Measurements from ENCODE around the gene CPNE7.

CPNE7 gene

DNA sequence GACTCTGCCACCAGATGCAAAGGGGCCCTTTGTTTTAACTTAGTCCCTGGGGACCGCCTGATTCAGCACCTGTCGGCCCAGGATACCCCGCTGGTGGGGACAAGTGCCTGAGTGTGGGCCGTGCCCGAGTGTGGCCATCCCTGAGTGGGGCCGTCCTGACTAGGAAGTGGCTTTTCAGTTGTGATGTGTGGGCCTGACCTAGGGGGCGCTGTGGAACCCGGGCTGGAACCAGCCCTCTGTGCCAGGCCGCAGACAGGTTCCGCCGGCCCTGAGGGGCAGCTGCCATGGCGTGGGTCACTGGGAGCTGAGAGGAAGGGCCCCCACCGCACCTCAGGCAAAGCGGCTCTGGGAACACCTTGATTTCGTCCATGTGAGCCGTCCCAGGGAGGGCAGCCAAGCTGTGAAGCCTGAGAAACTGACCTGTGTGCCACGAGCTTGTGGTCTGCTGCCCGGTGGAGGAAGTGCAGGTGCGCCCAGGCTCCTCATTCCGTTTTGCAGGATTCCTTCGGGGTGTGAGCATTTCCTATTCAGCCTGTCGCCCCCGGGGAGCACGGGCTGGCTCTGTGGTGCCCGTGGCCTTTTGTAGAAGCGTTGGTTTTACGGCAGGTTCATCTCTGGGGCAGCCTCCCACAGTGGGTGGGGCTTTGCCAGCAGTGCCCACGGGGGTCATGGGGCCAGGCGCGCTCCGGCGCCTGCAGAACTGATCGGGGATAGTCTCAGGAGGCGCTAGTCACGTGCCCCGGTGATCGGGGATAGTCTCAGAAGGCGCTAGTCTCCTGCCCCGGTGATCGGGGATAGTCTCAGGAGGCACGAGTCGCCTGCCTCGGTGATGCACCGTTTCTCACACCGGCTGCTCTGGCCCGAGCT lies 9.8 kb upstream of the CPNE7 start (continued):
- TF ChIP-seq, protein P1, sequence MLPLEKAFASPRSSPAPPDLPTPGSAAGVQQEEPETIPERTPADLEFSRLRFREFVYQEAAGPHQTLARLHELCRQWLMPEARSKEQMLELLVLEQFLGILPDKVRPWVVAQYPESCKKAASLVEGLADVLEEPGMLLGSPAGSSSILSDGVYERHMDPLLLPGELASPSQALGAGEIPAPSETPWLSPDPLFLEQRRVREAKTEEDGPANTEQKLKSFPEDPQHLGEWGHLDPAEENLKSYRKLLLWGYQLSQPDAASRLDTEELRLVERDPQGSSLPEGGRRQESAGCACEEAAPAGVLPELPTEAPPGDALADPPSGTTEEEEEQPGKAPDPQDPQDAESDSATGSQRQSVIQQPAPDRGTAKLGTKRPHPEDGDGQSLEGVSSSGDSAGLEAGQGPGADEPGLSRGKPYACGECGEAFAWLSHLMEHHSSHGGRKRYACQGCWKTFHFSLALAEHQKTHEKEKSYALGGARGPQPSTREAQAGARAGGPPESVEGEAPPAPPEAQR (tag by site-specific recombination; IDR thresholded peaks at IDR 0.05) = 0 out of 2 replicates have a peak, but pooled peaks have one; percentile 63
- TF ChIP-seq ZNF311 (tag by site-specific recombination; IDR thresholded peaks at IDR 0.05; ENCODE audit: borderline replicate concordance) (no peak), ZNF768 (tag by site-specific recombination; IDR thresholded peaks at IDR 0.05) (0 out of 2 replicates have a peak, but pooled peaks have one; percentile 20), ZNF132 (tag by site-specific recombination; IDR thresholded peaks at IDR 0.05; ENCODE audit: borderline replicate concordance) (no peak), ZNF501 (tag by site-specific recombination; IDR thresholded peaks at IDR 0.05) (peak; percentile 73; the same call in 1 of the 2 replicates), ZBTB48 (tag by site-specific recombination; IDR thresholded peaks at IDR 0.05) (peak; percentile 28; the same call in 1 of the 2 replicates), ZSCAN23 (tag by site-specific recombination; IDR thresholded peaks at IDR 0.05) (no peak), ZNF747 (tag by site-specific recombination; IDR thresholded peaks at IDR 0.05) (no peak), ZNF558 (tag by site-specific recombination; IDR thresholded peaks at IDR 0.05) (no peak), WT1 (tag by site-specific recombination; IDR thresholded peaks at IDR 0.05) (no peak; the same call in 1 of the 2 replicates), HOXA7 (CRISPR knock-in tag; IDR thresholded peaks at IDR 0.05; ENCODE audit: borderline replicate concordance) (no peak), REPIN1 (tag by site-specific recombination; IDR thresholded peaks at IDR 0.05; ENCODE audit: low read depth) (no peak), KLF1 (tag by site-specific recombination; IDR thresholded peaks at IDR 0.05) (no peak), ZFP41 (tag by site-specific recombination; IDR thresholded peaks at IDR 0.05; ENCODE audit: borderline replicate concordance) (no peak), BCL11A (tag by site-specific recombination; IDR thresholded peaks at IDR 0.05; ENCODE audit: low read depth) (peak; percentile 53), ZNF660 (tag by site-specific recombination; IDR thresholded peaks at IDR 0.05) (peak; percentile 64), HOXD13 (CRISPR knock-in tag; IDR thresholded peaks at IDR 0.05; ENCODE audit: borderline replicate concordance) (peak; percentile 77; the same call in 1 of the 2 replicates), TCF7L2 (IDR thresholded peaks at IDR 0.05; ENCODE audit: borderline replicate concordance, low read depth, low read length) (no peak), SCRT2 (tag by site-specific recombination; IDR thresholded peaks at IDR 0.05) (peak; percentile 66), ZNF292 (tag by site-specific recombination; IDR thresholded peaks at IDR 0.05; ENCODE audit: borderline replicate concordance, low read depth) (no peak)
- TF ChIP-seq, protein P2, sequence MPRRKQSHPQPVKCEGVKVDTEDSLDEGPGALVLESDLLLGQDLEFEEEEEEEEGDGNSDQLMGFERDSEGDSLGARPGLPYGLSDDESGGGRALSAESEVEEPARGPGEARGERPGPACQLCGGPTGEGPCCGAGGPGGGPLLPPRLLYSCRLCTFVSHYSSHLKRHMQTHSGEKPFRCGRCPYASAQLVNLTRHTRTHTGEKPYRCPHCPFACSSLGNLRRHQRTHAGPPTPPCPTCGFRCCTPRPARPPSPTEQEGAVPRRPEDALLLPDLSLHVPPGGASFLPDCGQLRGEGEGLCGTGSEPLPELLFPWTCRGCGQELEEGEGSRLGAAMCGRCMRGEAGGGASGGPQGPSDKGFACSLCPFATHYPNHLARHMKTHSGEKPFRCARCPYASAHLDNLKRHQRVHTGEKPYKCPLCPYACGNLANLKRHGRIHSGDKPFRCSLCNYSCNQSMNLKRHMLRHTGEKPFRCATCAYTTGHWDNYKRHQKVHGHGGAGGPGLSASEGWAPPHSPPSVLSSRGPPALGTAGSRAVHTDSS (tag by site-specific recombination; IDR thresholded peaks at IDR 0.05) = no peak
- TF ChIP-seq, protein P3, sequence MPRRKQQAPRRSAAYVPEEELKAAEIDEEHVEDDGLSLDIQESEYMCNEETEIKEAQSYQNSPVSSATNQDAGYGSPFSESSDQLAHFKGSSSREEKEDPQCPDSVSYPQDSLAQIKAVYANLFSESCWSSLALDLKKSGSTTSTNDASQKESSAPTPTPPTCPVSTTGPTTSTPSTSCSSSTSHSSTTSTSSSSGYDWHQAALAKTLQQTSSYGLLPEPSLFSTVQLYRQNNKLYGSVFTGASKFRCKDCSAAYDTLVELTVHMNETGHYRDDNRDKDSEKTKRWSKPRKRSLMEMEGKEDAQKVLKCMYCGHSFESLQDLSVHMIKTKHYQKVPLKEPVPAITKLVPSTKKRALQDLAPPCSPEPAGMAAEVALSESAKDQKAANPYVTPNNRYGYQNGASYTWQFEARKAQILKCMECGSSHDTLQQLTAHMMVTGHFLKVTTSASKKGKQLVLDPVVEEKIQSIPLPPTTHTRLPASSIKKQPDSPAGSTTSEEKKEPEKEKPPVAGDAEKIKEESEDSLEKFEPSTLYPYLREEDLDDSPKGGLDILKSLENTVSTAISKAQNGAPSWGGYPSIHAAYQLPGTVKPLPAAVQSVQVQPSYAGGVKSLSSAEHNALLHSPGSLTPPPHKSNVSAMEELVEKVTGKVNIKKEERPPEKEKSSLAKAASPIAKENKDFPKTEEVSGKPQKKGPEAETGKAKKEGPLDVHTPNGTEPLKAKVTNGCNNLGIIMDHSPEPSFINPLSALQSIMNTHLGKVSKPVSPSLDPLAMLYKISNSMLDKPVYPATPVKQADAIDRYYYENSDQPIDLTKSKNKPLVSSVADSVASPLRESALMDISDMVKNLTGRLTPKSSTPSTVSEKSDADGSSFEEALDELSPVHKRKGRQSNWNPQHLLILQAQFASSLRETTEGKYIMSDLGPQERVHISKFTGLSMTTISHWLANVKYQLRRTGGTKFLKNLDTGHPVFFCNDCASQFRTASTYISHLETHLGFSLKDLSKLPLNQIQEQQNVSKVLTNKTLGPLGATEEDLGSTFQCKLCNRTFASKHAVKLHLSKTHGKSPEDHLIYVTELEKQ (tag by site-specific recombination; IDR thresholded peaks at IDR 0.05; ENCODE audit: borderline replicate concordance) = no peak
- TF ChIP-seq, protein P4, sequence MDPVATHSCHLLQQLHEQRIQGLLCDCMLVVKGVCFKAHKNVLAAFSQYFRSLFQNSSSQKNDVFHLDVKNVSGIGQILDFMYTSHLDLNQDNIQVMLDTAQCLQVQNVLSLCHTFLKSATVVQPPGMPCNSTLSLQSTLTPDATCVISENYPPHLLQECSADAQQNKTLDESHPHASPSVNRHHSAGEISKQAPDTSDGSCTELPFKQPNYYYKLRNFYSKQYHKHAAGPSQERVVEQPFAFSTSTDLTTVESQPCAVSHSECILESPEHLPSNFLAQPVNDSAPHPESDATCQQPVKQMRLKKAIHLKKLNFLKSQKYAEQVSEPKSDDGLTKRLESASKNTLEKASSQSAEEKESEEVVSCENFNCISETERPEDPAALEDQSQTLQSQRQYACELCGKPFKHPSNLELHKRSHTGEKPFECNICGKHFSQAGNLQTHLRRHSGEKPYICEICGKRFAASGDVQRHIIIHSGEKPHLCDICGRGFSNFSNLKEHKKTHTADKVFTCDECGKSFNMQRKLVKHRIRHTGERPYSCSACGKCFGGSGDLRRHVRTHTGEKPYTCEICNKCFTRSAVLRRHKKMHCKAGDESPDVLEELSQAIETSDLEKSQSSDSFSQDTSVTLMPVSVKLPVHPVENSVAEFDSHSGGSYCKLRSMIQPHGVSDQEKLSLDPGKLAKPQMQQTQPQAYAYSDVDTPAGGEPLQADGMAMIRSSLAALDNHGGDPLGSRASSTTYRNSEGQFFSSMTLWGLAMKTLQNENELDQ (tag by site-specific recombination; IDR thresholded peaks at IDR 0.05; ENCODE audit: low read depth) = no peak
- TF ChIP-seq, protein P5, sequence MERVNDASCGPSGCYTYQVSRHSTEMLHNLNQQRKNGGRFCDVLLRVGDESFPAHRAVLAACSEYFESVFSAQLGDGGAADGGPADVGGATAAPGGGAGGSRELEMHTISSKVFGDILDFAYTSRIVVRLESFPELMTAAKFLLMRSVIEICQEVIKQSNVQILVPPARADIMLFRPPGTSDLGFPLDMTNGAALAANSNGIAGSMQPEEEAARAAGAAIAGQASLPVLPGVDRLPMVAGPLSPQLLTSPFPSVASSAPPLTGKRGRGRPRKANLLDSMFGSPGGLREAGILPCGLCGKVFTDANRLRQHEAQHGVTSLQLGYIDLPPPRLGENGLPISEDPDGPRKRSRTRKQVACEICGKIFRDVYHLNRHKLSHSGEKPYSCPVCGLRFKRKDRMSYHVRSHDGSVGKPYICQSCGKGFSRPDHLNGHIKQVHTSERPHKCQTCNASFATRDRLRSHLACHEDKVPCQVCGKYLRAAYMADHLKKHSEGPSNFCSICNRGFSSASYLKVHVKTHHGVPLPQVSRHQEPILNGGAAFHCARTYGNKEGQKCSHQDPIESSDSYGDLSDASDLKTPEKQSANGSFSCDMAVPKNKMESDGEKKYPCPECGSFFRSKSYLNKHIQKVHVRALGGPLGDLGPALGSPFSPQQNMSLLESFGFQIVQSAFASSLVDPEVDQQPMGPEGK (tag by site-specific recombination; IDR thresholded peaks at IDR 0.05) = peak; percentile 92
- TF ChIP-seq, protein P6, sequence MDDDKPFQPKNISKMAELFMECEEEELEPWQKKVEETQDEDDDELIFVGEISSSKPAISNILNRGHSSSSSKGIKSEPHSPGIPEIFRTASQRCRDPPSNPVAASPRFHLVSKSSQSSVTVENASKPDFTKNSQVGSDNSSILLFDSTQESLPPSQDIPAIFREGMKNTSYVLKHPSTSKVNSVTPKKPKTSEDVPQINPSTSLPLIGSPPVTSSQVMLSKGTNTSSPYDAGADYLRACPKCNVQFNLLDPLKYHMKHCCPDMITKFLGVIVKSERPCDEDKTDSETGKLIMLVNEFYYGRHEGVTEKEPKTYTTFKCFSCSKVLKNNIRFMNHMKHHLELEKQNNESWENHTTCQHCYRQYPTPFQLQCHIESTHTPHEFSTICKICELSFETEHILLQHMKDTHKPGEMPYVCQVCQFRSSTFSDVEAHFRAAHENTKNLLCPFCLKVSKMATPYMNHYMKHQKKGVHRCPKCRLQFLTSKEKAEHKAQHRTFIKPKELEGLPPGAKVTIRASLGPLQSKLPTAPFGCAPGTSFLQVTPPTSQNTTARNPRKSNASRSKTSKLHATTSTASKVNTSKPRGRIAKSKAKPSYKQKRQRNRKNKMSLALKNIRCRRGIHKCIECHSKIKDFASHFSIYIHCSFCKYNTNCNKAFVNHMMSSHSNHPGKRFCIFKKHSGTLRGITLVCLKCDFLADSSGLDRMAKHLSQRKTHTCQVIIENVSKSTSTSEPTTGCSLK (tag by site-specific recombination; IDR thresholded peaks at IDR 0.05) = no peak

All from HEK293 (cell line).